K562 (cell line): Measurements from ENCODE around the gene GNGT2. TPM values are rescaled to one million over a fixed set of nuclear protein-coding genes. Genes with fewer than 3 reads are reported as not detected.

Source experiments
- BACH1 ChIP-seq: fragments of 200-800 bp; sonication (Bioruptor generic); IDR thresholded peaks from 2 replicates; pipeline ENCODE4 v1.6.1; 2016; ENCODE audit warnings: missing genetic modification characterization, missing compliant biosample characterization
- C11orf30 ChIP-seq: fragments of 450-650 bp; IDR thresholded peaks from 2 replicates; pipeline ENCODE4 v1.6.1; 2016; ENCODE audit warnings: low read depth, mild to moderate bottlenecking
- CHCHD3 ChIP-seq: fragments of 250-450 bp; sonication (Bioruptor Pico); IDR thresholded peaks from 2 replicates; pipeline ENCODE4 v2.1.2; 2022; ENCODE audit warnings: mild to moderate bottlenecking
- DPF2 ChIP-seq: fragments of 450-650 bp; IDR thresholded peaks from 2 replicates; pipeline ENCODE4 v1.6.1; 2016
- EGR1 ChIP-seq: fragments of 450-650 bp; conservative IDR thresholded peaks from 2 replicates; pipeline ENCODE4 v1.6.1; 2017; ENCODE audit warnings: mild to moderate bottlenecking
- ELF4 ChIP-seq: fragments of 450-650 bp; formaldehyde crosslinking; IDR thresholded peaks from 2 replicates; pipeline ENCODE4 v1.4.0; 2022; ENCODE audit warnings: missing genetic modification characterization
- ETV6 ChIP-seq, 3 experiments: fragments of 150-350 bp in 1 of 3; sonication (generic) in 1 of 3; formaldehyde crosslinking in 1 of 3; IDR thresholded peaks; 2 replicates each; pipeline versions ENCODE4 v1.6.1 to v1.8.0; 2014 to 2022; ENCODE audit warnings: borderline replicate concordance in 2 of 3, low read depth in 2 of 3, antibody characterized with exemption in 1 of 3, low read length in 1 of 3, mild to moderate bottlenecking in 1 of 3, missing genetic modification reagents in 1 of 3
- FOXJ3 ChIP-seq: sonication (generic); formaldehyde crosslinking; IDR thresholded peaks from 2 replicates; pipeline ENCODE4 v1.4.0; 2020; ENCODE audit warnings: mild to moderate bottlenecking, missing genetic modification reagents
- FOXO4 ChIP-seq: fragments of 450-650 bp; formaldehyde crosslinking; IDR thresholded peaks from 2 replicates; pipeline ENCODE4 v1.4.0; 2020; ENCODE audit warnings: mild to moderate bottlenecking, moderate library complexity
- HIVEP1 ChIP-seq: fragments of 250-450 bp; sonication (Bioruptor Pico); IDR thresholded peaks from 2 replicates; pipeline ENCODE4 v1.4.0; 2020; ENCODE audit warnings: mild to moderate bottlenecking
- IRF1 ChIP-seq: sonication (generic); formaldehyde crosslinking; IDR thresholded peaks from 2 replicates; pipeline ENCODE4 v1.8.0; 2022; ENCODE audit warnings: missing genetic modification reagents, mild to moderate bottlenecking, borderline replicate concordance
- MTF1 ChIP-seq: fragments of 250-450 bp; sonication (Bioruptor Pico); IDR thresholded peaks from 2 replicates; pipeline ENCODE4 v1.9.0; 2021; ENCODE audit warnings: moderate library complexity, mild to moderate bottlenecking, inconsistent platforms, borderline replicate concordance
- NR2C1 ChIP-seq, 2 experiments: fragments of 450-650 bp; IDR thresholded peaks; 2 replicates each; pipeline ENCODE4 v1.6.1; 2017; ENCODE audit warnings: mild to moderate bottlenecking in 2 of 2, antibody characterized with exemption in 1 of 2, inconsistent platforms in 1 of 2, missing compliant biosample characterization in 1 of 2, missing genetic modification characterization in 1 of 2
- PHF20 ChIP-seq: fragments of 450-650 bp; IDR thresholded peaks from 2 replicates; pipeline ENCODE4 v1.6.1; 2018; ENCODE audit not compliant: partially characterized antibody
- PHF21A ChIP-seq: fragments of 450-650 bp; IDR thresholded peaks from 2 replicates; pipeline ENCODE4 v1.6.1; 2017; ENCODE audit warnings: low read depth, borderline replicate concordance
- POLR3A ChIP-seq: IDR thresholded peaks from 2 replicates; pipeline ENCODE4 v1.6.1; 2011; ENCODE audit warnings: borderline replicate concordance, mild to moderate bottlenecking, moderate library complexity; ENCODE audit not compliant: insufficient read length, insufficient read depth; ENCODE audit errors: extremely low read depth
- RCOR1 ChIP-seq, 2 experiments: IDR thresholded peaks; 2 replicates each; pipeline ENCODE4 v1.6.1; 2012; ENCODE audit warnings: low read depth in 2 of 2, low read length in 2 of 2, borderline replicate concordance in 1 of 2, improper control_type of control experiment in 1 of 2
- RFX5 ChIP-seq: IDR thresholded peaks from 2 replicates; pipeline ENCODE4 v1.6.1; 2011; ENCODE audit warnings: low read depth, mild to moderate bottlenecking, improper control_type of control experiment, low read length
- SFPQ ChIP-seq: fragments of 200-400 bp; formaldehyde crosslinking; IDR thresholded peaks from 2 replicates; pipeline ENCODE4 v1.6.1; 2017; ENCODE audit warnings: mild to moderate bottlenecking, low read depth, low read length, moderate library complexity
- SOX6 ChIP-seq: fragments of 450-650 bp; IDR thresholded peaks from 2 replicates; pipeline ENCODE4 v1.6.1; 2014; ENCODE audit warnings: mild to moderate bottlenecking
- STAT5A ChIP-seq: IDR thresholded peaks from 2 replicates; pipeline ENCODE4 v1.6.1; 2012; ENCODE audit warnings: low read length, inconsistent platforms, borderline replicate concordance
- ZEB2 ChIP-seq: fragments of 450-650 bp; IDR thresholded peaks from 2 replicates; pipeline ENCODE4 v1.6.1; 2016
- ZNF511 ChIP-seq: sonication (generic); formaldehyde crosslinking; IDR thresholded peaks from 2 replicates; pipeline ENCODE4 v1.8.0; 2022; ENCODE audit warnings: mild to moderate bottlenecking, missing genetic modification reagents
- ZNF695 ChIP-seq: fragments of 450-650 bp; formaldehyde crosslinking; IDR thresholded peaks from 2 replicates; pipeline ENCODE4 v1.4.0; 2020; ENCODE audit warnings: mild to moderate bottlenecking, moderate library complexity
- polyA plus RNA-seq, 8 experiments: library from polyadenylated mRNA; depleted of rRNA in 4 of 8; stranded (reverse) in 5 of 8; unstranded in 3 of 8; fragments of >200 nt; fragmentation: Nextera tagmentation in 2 of 8; fragmentation: Illumina TruSeq in 1 of 8; extraction: Ambion mirVana in 2 of 8; extraction: Trizol in 1 of 8; gene quantifications; 2 replicates each; pipeline versions ENCODE4 v1.2.1 to v1.2.3, GENCODE V29; 2011 to 2014; ENCODE audit warnings: inconsistent platforms in 1 of 8, missing spikeins in 1 of 8
- total RNA-seq, 7 experiments: library from RNA; depleted of rRNA in 6 of 7; stranded (reverse); fragments of >200 nt in 6 of 7; fragmentation: Illumina TruSeq in 2 of 7; extraction: Trizol in 2 of 7; gene quantifications; 2 replicates each; pipeline versions ENCODE4 v1.2.1 to v1.2.3, GENCODE V29; 2011 to 2021; ENCODE audit warnings: low replicate concordance in 1 of 7

GNGT2 gene
- total and polyA plus RNA-seq, 9 of the 15 experiments (the other 6 are each of a cell fraction or from before 2014, with no cell fraction given), result not detected

- peak; percentile 68; the same call in 1 of the 2 replicates for TF ChIP-seq BACH1 (tag)
- TF ChIP-seq SOX6, result no peak
- 0 out of 2 replicates have a peak, but pooled peaks have one; percentile 28 for TF ChIP-seq RFX5
- no peak for TF ChIP-seq ETV6 (IDR thresholded peaks at IDR 0.05; ENCODE audit: borderline replicate concordance in 1 of 2, low read depth in 2 of 2, low read length in 1 of 2)
- TF ChIP-seq ETV6 (CRISPR knock-in tag; IDR thresholded peaks at IDR 0.05; ENCODE audit: borderline replicate concordance), result no peak
- no peak for TF ChIP-seq SFPQ
- no peak for TF ChIP-seq IRF1 (CRISPR knock-in tag)
- TF ChIP-seq STAT5A, result no peak
- TF ChIP-seq HIVEP1 (CRISPR knock-in tag), result no peak
- peak in 1 of 2 experiments; percentile 73; a peak in 2 of 4 replicates for TF ChIP-seq RCOR1 (IDR thresholded peaks at IDR 0.05; ENCODE audit: borderline replicate concordance in 1 of 2, low read depth in 2 of 2, low read length in 2 of 2)
- no peak for TF ChIP-seq FOXO4 (CRISPR knock-in tag)
- TF ChIP-seq ZNF511, result no peak
- TF ChIP-seq C11orf30, result peak; percentile 87
- peak; percentile 81 for TF ChIP-seq DPF2
- no peak for TF ChIP-seq ELF4 (CRISPR knock-in tag)
- TF ChIP-seq PHF20, result no peak
- TF ChIP-seq PHF21A, result no peak
- TF ChIP-seq ZNF695 (CRISPR knock-in tag), result no peak
- 0 out of 2 replicates have a peak, but pooled peaks have one; percentile 19 for TF ChIP-seq NR2C1 (IDR thresholded peaks at IDR 0.05)
- peak; percentile 5; the same call in 1 of the 2 replicates for TF ChIP-seq NR2C1 (tag; IDR thresholded peaks at IDR 0.05)
- TF ChIP-seq MTF1 (CRISPR knock-in tag), result no peak
- peak; percentile 86; the same call in 1 of the 2 replicates for TF ChIP-seq ZEB2
- TF ChIP-seq FOXJ3 (CRISPR knock-in tag), result no peak
- TF ChIP-seq EGR1, result no peak
- TF ChIP-seq POLR3A, result peak; percentile 40
- no peak for TF ChIP-seq CHCHD3 (CRISPR knock-in tag)
Measured at GRCh38 chr17:49191409-49191916, 18.9 kb downstream of the GNGT2 start (continued).
